Putamen (tissue), 1 donor: ENCODE results near the gene STRIP2.
"Not testable (repeated sequence)": the region's sequence is repeated elsewhere in the genome, so short reads cannot be mapped to it uniquely, and the experiment has no call there.

Source experiments
- DNase-seq: peaks from one replicate; pipeline ENCODE4 v3.0.0-alpha.2; 2016; ENCODE audit warnings: low spot score

STRIP2 gene

DNA sequence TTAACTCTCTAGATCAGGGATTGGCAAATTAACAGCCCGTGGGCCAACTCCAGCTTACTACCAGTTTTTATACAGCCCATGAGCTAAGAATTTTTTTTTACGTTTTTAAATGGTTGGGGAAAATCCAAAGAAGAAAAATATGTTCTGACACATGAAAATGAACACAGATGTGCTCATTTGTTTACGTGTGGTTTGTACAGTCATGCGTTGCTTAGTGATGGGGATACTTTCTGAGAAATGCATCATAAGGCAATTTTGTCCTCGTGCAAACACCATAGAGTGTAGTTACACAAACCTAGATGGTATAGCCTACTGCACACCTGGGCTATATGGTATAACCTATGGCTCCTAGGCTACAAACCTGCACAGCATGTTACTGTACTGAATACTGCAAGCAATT, 59.8 kb downstream of the STRIP2 start:
- no peak for DNase-seq

- no peak for DNase-seq
Measured at GRCh38 chr7:129495987-129496386, 61.8 kb downstream of the STRIP2 start.

DNA sequence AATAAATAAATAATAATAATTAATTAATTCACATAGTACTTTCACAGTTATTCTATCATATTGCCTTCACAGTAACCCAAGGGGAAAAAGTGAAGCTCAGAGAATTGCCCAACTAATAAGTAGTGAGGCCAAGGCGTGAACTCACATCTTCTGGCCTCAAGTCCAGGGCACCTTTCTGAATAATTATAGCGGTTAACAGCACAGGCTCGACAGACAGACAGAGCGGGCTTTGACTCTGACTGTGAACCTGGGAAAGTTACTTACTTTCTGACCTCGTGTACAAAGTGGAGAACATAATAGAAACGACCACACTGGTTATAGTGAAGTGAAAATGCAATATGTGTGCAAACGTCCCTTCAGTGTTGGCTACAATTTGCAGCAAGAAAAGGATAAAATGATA, 62.4 kb downstream of the STRIP2 start:
- DNase-seq, result no peak

- no peak for DNase-seq
Measured at GRCh38 chr7:129497156-129497555, 62.9 kb downstream of the STRIP2 start.

DNA sequence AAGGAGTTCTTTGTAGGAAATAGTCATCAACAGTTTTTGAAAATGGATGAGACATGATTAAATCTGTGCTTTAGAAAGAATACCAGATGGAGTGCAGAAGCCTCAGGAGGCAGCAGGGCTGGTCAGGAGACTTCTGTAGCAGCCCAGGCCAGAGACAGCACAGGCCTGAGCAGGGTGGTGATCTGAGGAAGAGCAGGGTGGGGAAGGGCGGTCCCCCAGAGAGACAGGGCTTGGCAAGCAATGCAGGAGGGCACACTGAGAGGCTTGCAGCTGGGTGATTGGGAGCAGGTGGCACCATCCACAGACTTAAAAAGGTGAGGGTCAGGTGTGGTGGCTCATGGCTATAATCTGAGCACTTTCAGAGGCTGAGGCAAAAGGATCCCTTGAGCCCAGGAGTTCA, 63.8 kb downstream of the STRIP2 start:
- no peak for DNase-seq

DNA sequence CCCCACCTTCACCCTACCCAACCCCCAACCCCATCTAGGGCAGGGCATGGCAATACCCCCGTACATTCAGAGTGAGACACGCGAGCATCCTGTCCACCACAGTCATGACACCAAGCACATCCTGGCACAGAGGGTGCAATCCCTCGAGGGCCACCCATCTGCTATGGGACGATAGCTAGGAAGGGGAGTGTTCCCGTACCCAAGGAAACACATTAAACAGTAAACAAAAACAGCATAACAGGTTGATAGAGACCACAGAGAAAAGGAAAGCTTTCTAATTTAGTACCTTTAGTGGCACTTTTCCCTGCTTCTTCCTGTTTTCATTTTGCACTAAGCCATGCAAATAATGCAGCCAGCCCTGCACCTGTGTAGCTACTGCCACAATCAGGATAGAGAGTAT, 65.8 kb downstream of the STRIP2 start:
- DNase-seq, result no peak

- DNase-seq, result peak; percentile 66
Measured at GRCh38 chr7:129501760-129502707, 67.8 kb downstream of the STRIP2 start, which contains the start of gene SMKR1. TSS of gene SMKR1 (plus strand) at chr7:129502531. CDS start at chr7:129502825, 294 bp downstream.

GRCh38 chr7:129502708-129503685, 68.8 kb downstream of the STRIP2 start:
- DNase-seq, result no peak

DNA sequence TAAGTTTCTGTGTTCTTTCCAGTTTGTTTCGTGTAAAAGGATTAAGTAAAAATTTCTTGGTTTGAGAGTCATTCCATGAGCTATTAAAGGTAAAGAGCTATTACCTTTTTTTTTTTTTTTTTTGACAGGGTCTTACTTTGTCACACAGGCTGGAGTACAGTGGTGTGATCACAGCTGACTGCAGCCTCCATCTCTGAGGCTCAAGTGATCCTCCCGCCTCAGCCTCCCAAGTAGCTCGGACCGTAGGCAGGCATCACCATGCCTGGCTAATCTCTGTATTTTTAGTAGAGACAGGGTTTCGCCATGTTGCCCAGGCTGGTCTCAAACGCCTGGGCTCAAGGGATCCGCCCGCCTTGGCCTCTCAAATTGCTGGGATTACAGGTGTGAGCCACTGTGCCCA, 69.5 kb downstream of the STRIP2 start:
- no peak for DNase-seq

DNA sequence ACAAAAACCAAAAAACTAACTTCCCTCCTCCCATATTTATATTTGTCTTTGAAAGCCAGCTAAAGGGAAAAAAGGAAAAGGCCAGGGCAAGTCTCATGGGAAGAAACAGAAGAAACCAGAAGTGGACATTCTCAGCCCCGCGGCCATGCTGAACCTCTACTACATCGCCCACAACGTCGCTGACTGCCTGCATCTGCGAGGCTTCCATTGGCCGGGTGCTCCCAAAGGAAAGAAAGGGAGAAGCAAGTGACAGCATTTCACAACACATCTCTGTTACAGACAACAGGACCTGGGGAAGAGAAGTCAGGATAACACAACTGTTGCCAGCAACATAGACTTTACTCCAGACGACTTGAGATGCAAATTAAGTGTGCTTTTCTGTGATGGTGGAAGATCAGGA, 78.0 kb downstream of the STRIP2 start:
- no peak for DNase-seq

GRCh38 chr7:129513546-129513945, 79.3 kb downstream of the STRIP2 start:
- DNase-seq, result no peak

GRCh38 chr7:129514683-129515082, 80.5 kb downstream of the STRIP2 start:
- DNase-seq, result no peak

DNA sequence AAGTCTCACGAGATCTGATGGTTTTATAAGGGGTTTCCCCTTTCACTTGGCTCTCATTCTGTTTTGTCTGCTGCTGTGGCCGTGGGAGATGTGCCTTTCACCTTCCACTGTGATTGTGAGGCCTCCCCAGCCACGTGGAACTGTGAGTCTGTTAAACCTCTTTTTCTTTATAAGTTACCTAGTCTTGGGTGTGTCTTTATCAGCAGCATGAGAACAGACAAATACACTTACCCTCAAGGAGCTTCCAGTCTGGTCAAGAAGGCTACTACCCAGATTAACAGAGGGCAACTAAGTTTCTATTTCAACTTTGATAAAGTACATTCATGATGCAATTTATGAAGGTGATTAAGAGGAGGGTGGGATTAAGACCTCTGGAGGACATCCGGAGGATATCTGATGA, 81.1 kb downstream of the STRIP2 start:
- no peak for DNase-seq

GRCh38 chr7:129517931-129518330, 83.7 kb downstream of the STRIP2 start:
- no peak for DNase-seq

DNA sequence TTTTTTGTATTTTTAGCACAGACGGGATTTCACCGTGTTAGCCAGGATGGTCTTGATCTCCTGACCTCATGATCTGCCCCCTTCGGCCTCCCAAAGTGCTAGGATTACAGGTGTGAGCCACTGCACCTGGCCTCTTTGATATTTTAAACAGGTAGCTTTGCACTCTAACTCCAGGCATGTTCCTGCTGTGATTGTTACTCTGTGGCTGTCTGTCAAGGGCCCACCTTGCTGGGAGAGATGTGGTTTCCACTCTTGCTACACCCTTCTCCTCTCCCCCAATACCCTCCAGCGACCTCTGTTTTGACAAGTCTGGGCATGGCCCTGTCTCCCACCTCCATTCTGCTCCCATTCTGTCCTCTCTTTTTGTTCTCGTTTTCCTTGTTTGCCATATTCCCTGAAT, 85.2 kb downstream of the STRIP2 start:
- no peak for DNase-seq

GRCh38 chr7:129522088-129522970, 88.1 kb downstream of the STRIP2 start:
- DNase-seq, result no peak

DNA sequence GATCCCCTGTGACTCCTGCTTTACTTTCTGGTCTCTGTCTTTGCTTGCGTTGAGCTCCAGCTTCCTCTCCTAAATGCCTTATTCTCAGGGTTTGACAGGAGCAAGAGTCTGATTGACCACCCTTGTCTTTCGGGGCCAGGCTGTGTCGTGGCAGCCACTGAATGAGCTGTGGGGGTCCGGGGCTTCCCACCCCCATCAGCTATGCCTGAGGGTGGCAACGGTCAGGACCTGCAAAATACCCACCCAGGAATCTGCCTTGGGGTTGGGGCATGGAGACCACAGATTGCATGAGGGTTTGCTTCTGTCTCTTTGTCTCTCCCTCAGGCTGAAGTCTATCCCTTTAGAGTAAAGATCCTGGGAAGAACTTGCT, 88.7 kb downstream of the STRIP2 start:
- DNase-seq, result no peak

GRCh38 chr7:129523924-129524323, 89.7 kb downstream of the STRIP2 start:
- DNase-seq, result no peak

DNA sequence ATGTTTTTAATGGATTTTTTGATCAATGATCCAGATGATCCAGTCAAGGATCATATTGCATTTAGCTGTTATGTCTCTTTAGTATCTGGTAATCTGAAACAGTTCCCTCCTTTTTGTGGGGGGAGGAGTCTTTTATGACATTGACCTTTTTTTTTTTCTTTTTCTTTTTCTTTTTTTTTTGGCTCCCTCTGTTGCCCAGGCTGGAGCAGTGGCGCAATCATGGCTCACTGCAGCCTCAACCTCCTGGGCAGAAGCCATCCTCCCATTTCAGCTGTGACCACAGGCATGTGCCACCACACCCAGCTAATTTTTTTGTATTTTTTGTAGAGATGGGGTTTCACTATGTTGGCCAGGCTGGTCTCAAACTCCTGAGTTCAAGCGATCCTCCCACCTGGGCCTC, 90.2 kb downstream of the STRIP2 start:
- DNase-seq, result not testable (repeated sequence)

- no peak for DNase-seq
Measured at GRCh38 chr7:129525225-129525862, 91.1 kb downstream of the STRIP2 start.

DNA sequence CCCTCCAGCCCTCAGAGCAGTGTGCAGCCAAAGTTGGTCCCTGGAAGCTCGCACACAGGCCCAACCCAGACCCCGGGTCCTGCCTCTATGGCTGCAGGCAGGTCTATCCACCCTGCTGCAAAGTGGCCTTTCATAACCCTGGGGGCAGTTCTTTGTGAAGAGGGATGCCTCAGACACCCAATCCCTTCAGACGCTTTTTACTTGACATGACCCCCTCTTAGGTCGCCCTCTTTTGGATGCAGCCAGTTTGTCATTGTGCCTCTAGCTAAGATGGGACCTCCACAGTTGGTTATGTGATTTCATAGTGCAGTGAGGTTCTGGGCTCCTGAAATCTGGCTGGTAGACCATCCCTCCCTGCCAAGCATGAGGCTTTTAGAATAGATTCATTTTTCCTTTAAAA, 95.4 kb downstream of the STRIP2 start:
- DNase-seq, result no peak
